ENCODE data around the gene GRAP2.

GRCh38 chr22:39962071-39962470, 61.2 kb downstream of the GRAP2 start:
- no peak for TF ChIP-seq REST (IDR thresholded peaks at IDR 0.05; ENCODE audit: insufficient read depth in 1 of 2, low read depth in 2 of 2, low read length in 2 of 2)
- no peak for TF ChIP-seq TAF1 (IDR thresholded peaks at IDR 0.05; ENCODE audit: borderline replicate concordance, insufficient read depth, low read length)
- no peak for TF ChIP-seq POLR2AphosphoS5 (IDR thresholded peaks at IDR 0.05; ENCODE audit: low read depth, low read length)
- TF ChIP-seq SIN3A (IDR thresholded peaks at IDR 0.05; ENCODE audit: borderline replicate concordance, insufficient read depth, low read length): no peak
